Adrenal gland (tissue), 5 donors: ENCODE data around the gene STOM.

Source experiments
- POLR2A ChIP-seq, 2 donors: fragments of 450-650 bp; IDR thresholded peaks; one replicate each; pipeline ENCODE4 v1.6.1; 2017; ENCODE audit warnings: antibody characterized with exemption in 2 of 2, mild to moderate bottlenecking in 2 of 2, moderate library complexity in 1 of 2
- TF ChIP-seq, protein P1 (sequence below), 6 experiments: fragments of 450-650 bp in 4 of 6; fragments of 200-600 bp in 2 of 6; sonication (generic) in 1 of 6; IDR thresholded peaks; 1 replicate in 5 of 6; 2 replicates in 1 of 6; pipeline versions ENCODE4 v1.5.1 to v1.8.0; 2016 to 2021; ENCODE audit warnings: antibody characterized with exemption in 6 of 6, mild to moderate bottlenecking in 2 of 6, moderate library complexity in 1 of 6
- donor health status: DM: no; HTN: no; CAD: no.

DNA sequence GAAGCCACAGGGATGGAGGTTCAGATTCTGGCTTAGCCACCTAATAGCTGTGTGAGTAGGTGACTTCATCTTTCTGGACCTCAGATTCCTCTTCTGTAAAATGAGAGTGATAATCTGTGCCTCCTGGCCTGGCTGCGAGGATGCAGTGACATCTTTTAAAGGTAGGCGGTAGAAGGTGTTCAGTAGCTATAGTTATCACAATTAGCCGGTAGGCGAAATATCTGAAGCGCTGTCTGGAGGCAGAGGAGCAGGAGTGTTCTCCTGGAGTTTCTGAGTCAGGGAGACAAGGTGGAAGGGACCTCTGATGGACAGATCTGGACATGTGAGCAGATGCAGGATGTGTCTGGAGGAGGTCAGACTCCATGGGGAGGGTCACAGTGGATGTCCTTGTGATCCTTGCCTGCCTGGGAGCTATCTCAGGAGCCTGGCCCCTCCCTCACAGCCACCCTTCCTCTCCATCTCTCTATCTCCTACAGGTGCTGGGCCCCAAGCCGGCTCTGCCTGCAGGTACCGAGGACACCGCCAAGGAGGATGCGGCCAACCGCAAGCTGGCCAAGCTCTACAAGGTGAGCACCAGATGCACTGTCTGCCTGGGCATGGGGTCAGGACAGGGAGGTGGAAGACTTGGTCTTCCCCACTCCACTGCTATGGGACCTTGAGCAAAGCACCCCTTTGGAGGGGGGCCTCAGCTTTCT lies 56.4 kb downstream of the STOM start:
- TF ChIP-seq, protein P1, sequence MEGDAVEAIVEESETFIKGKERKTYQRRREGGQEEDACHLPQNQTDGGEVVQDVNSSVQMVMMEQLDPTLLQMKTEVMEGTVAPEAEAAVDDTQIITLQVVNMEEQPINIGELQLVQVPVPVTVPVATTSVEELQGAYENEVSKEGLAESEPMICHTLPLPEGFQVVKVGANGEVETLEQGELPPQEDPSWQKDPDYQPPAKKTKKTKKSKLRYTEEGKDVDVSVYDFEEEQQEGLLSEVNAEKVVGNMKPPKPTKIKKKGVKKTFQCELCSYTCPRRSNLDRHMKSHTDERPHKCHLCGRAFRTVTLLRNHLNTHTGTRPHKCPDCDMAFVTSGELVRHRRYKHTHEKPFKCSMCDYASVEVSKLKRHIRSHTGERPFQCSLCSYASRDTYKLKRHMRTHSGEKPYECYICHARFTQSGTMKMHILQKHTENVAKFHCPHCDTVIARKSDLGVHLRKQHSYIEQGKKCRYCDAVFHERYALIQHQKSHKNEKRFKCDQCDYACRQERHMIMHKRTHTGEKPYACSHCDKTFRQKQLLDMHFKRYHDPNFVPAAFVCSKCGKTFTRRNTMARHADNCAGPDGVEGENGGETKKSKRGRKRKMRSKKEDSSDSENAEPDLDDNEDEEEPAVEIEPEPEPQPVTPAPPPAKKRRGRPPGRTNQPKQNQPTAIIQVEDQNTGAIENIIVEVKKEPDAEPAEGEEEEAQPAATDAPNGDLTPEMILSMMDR (IDR thresholded peaks at IDR 0.05), result no peak
- TF ChIP-seq POLR2A (IDR thresholded peaks at IDR 0.05), result no peak
